PC-9 (cell line): ENCODE results near the gene ETV1. TPM values are rescaled to one million over a fixed set of nuclear protein-coding genes. Genes with fewer than 3 reads are reported as not detected.
A peak's percentile ranks its signal among the peaks of the same experiment; 100 is the strongest.

Source experiments
- BruUV-seq: library from RNA; stranded (reverse); fragments of 400-500 nt; replicated peaks from 2 replicates; lab custom pipeline; 2021; lab: Mats Ljungman, UMichigan
- CTCF ChIA-PET: fragments of 300-600 bp; sonication (Branson Sonifier 250); formaldehyde crosslinking; loops from one replicate; lab custom pipeline; 2022; ENCODE audit warnings: antibody characterized with exemption; lab: Charles Lee
- POLR2A ChIA-PET: fragments of 300-600 bp; sonication (Branson Sonifier 250); formaldehyde crosslinking; loops from one replicate; lab custom pipeline; 2022; ENCODE audit warnings: antibody characterized with exemption; ENCODE audit not compliant: unreplicated experiment; lab: Charles Lee
- DNase-seq, 2 experiments: peaks; one replicate each; pipeline versions ENCODE4 v3.0.0 to v3.0.0-alpha.2; 2015 to 2022; ENCODE audit warnings: mixed read lengths in 1 of 2
- H2AFZ ChIP-seq: fragments of 200-600 bp; sonication (generic); 2 replicates; pipeline ENCODE4 v1.8.1; 2017; ENCODE audit warnings: antibody characterized with exemption
- H3F3A ChIP-seq: fragments of 200-600 bp; sonication (generic); 2 replicates; pipeline ENCODE4 v1.8.1; 2017; ENCODE audit warnings: antibody characterized with exemption, mild to moderate bottlenecking, low read depth; ENCODE audit not compliant: insufficient read depth
- H3K27ac ChIP-seq: fragments of 200-600 bp; sonication (generic); 2 replicates; pipeline ENCODE4 v1.6.1; 2016; ENCODE audit warnings: mixed run types
- H3K27me3 ChIP-seq: fragments of 200-600 bp; sonication (generic); 2 replicates; pipeline ENCODE4 v1.6.1; 2016; ENCODE audit warnings: low read depth, mixed run types; ENCODE audit not compliant: insufficient read depth
- H3K36me3 ChIP-seq: fragments of 200-600 bp; sonication (generic); 2 replicates; pipeline ENCODE4 v1.6.1; 2016; ENCODE audit warnings: low read depth, mixed run types
- H3K4me1 ChIP-seq: fragments of 200-600 bp; sonication (generic); replicated peaks from 2 replicates; pipeline ENCODE4 v1.6.1; 2016; ENCODE audit warnings: mixed run types; ENCODE audit not compliant: insufficient read depth
- H3K4me2 ChIP-seq: fragments of 200-600 bp; sonication (generic); 2 replicates; pipeline ENCODE4 v1.6.1; 2017; ENCODE audit warnings: mixed run types
- H3K4me3 ChIP-seq: fragments of 200-600 bp; sonication (generic); 2 replicates; pipeline ENCODE4 v1.6.1; 2016; ENCODE audit warnings: mixed run types
- H3K79me2 ChIP-seq: fragments of 200-600 bp; sonication (generic); 2 replicates; pipeline ENCODE4 v1.6.1; 2017; ENCODE audit warnings: low read depth, mixed run types
- H3K9me2 ChIP-seq: fragments of 200-600 bp; sonication (generic); 2 replicates; pipeline ENCODE4 v1.8.1; 2017; ENCODE audit warnings: mild to moderate bottlenecking; ENCODE audit not compliant: insufficient read depth
- H3K9me3 ChIP-seq: fragments of 200-600 bp; sonication (generic); 2 replicates; pipeline ENCODE4 v1.8.1; 2016; ENCODE audit warnings: low read depth; ENCODE audit not compliant: insufficient read depth
- H4K20me1 ChIP-seq: fragments of 200-600 bp; sonication (generic); 2 replicates; pipeline ENCODE4 v1.8.1; 2017; ENCODE audit not compliant: insufficient read depth
- EZH2 ChIP-seq: fragments of 200-600 bp; sonication (generic); IDR thresholded peaks from 2 replicates; pipeline ENCODE4 v1.8.0; 2017; ENCODE audit warnings: antibody characterized with exemption, low read depth
- intact Hi-C: fragments of 100-400 bp; cut with micrococcal nuclease; formaldehyde crosslinking; loops from one replicate; pipeline ENCODE4 v1.10.0; 2022; ENCODE audit not compliant: unreplicated experiment
- total RNA-seq: library from RNA; stranded (reverse); gene quantifications from 2 replicates; pipeline ENCODE4 v1.2.3, GENCODE V29; 2021
- TF ChIP-seq, protein P1 (sequence below): fragments of 200-600 bp; sonication (generic); conservative IDR thresholded peaks from 2 replicates; pipeline ENCODE4 v1.6.1; 2017; ENCODE audit warnings: mixed run types, antibody characterized with exemption, mild to moderate bottlenecking, moderate library complexity

Gene ETV1
- total RNA-seq, 1 experiment from 2014 or later = 9.0 TPM

GRCh38 chr7:13910805-13911551 is 78.5 kb downstream of the ETV1 start:
- POLR2A ChIA-PET = no interaction called here
- no TSS peak for BruUV-seq
- CTCF ChIA-PET = no interaction called here

GRCh38 chr7:13908667-13909397 is 80.6 kb downstream of the ETV1 start:
- Histone ChIP-seq H3K27me3 (no peaks in the 10 kb centered on the region), H3K79me2 (no peaks in the 10 kb centered on the region), H4K20me1 (no peaks in the 10 kb centered on the region), H3K27ac (no peak overlapping the region), H3F3A (no peaks in the 10 kb centered on the region), H3K4me3 (no peak overlapping the region), H3K36me3 (no peaks in the 10 kb centered on the region), H3K4me2 (no peak overlapping the region), H3K4me1 (peaks cover 12% of the 10 kb centered on the region), H3K9me3 (no peaks in the 10 kb centered on the region), H3K9me2 (0 out of 2 replicates have a peak, but pooled peaks cover 4% of the 10 kb centered on the region), H2AFZ (no peak overlapping the region)
- DNase-seq = peak in 1 of 2 experiments; percentile 73
- intact Hi-C loops = no loop called here
- ChIA-PET POLR2A (no interaction called here), CTCF (no interaction called here)
- BruUV-seq = no TSS peak
- TF ChIP-seq, protein P1, sequence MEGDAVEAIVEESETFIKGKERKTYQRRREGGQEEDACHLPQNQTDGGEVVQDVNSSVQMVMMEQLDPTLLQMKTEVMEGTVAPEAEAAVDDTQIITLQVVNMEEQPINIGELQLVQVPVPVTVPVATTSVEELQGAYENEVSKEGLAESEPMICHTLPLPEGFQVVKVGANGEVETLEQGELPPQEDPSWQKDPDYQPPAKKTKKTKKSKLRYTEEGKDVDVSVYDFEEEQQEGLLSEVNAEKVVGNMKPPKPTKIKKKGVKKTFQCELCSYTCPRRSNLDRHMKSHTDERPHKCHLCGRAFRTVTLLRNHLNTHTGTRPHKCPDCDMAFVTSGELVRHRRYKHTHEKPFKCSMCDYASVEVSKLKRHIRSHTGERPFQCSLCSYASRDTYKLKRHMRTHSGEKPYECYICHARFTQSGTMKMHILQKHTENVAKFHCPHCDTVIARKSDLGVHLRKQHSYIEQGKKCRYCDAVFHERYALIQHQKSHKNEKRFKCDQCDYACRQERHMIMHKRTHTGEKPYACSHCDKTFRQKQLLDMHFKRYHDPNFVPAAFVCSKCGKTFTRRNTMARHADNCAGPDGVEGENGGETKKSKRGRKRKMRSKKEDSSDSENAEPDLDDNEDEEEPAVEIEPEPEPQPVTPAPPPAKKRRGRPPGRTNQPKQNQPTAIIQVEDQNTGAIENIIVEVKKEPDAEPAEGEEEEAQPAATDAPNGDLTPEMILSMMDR = no peak
- TF ChIP-seq EZH2 = no peak

More at GRCh38 chr7:13910805-13911551, 78.5 kb downstream of the ETV1 start:
- Histone ChIP-seq H3K27ac (no peak overlapping the region), H3K4me1 (peaks cover 12% of the 10 kb centered on the region), H3K27me3 (no peaks in the 10 kb centered on the region), H2AFZ (no peak overlapping the region), H3K9me3 (no peaks in the 10 kb centered on the region), H3K4me2 (no peak overlapping the region), H3K79me2 (no peaks in the 10 kb centered on the region), H3F3A (no peaks in the 10 kb centered on the region), H3K36me3 (no peaks in the 10 kb centered on the region), H3K4me3 (no peak overlapping the region), H4K20me1 (no peaks in the 10 kb centered on the region), H3K9me2 (no peaks in the 10 kb centered on the region)
- TF ChIP-seq, protein P1 = no peak
- TF ChIP-seq EZH2 = no peak
- no peak for DNase-seq
- intact Hi-C loops = no loop called here

- Histone ChIP-seq H3K27ac (no peak overlapping the region), H4K20me1 (no peaks in the 10 kb centered on the region), H3K36me3 (no peaks in the 10 kb centered on the region), H3K27me3 (no peaks in the 10 kb centered on the region), H3K4me3 (no peak overlapping the region), H3K4me1 (peaks cover 12% of the 10 kb centered on the region), H3K9me2 (0 out of 2 replicates have a peak, but pooled peaks cover 4% of the 10 kb centered on the region), H3K9me3 (no peaks in the 10 kb centered on the region), H3K4me2 (no peak overlapping the region), H3K79me2 (no peaks in the 10 kb centered on the region), H3F3A (no peaks in the 10 kb centered on the region), H2AFZ (no peak overlapping the region)
- no peak for TF ChIP-seq EZH2
- TF ChIP-seq, protein P1 = no peak
- intact Hi-C loops = no loop called here
- POLR2A ChIA-PET = interaction anchor here (0.6 kb wide), 1 partner anchor 20 kb away, joined by 3 read pairs; no protein-coding TSS in a partner anchor
- CTCF ChIA-PET = no interaction called here
- no TSS peak for BruUV-seq
- DNase-seq = no peak
Measured at GRCh38 chr7:13907831-13908230, 81.6 kb downstream of the ETV1 start.
